ENCODE measurements around the gene GAS7.

The GAS7 gene

DNA sequence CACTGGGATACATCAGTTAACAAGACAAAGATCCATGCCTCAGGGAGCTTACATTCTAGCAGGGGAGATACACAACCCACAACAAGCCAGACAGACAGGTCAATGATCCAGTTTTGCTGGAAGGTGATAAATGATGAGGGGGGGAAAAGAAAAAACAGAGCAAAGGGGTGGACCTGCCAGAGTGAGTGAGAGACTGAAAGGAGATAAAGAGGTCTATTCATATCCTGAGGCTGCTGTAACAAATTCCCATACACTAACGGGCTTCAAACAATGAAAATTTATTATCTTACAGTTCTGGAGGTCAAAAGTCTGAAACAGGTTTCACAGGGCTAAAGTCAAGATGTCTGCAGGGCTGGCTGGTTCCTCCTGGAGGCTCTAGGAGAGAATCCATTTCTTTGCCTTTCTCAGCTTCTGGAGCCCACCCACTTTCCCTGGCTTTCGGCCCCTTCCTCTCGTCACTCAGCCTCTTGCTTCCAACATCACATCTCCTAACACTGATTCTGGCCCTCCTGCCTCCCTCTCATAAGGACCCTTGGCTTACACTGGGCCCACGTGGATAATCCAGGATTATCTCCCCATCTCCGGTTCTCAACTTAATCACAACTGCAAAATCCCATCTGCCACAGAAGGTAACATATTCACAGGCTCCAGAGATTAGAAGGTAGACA, 81.5 kb downstream of the GAS7 start:
- TF ChIP-seq, protein P1, sequence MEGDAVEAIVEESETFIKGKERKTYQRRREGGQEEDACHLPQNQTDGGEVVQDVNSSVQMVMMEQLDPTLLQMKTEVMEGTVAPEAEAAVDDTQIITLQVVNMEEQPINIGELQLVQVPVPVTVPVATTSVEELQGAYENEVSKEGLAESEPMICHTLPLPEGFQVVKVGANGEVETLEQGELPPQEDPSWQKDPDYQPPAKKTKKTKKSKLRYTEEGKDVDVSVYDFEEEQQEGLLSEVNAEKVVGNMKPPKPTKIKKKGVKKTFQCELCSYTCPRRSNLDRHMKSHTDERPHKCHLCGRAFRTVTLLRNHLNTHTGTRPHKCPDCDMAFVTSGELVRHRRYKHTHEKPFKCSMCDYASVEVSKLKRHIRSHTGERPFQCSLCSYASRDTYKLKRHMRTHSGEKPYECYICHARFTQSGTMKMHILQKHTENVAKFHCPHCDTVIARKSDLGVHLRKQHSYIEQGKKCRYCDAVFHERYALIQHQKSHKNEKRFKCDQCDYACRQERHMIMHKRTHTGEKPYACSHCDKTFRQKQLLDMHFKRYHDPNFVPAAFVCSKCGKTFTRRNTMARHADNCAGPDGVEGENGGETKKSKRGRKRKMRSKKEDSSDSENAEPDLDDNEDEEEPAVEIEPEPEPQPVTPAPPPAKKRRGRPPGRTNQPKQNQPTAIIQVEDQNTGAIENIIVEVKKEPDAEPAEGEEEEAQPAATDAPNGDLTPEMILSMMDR (IDR thresholded peaks at IDR 0.05; ENCODE audit: low read depth, low read length), result no peak
- H3K4me3 ChIP-seq (ENCODE audit: low read depth, low read length), result no peak overlapping the region

DNA sequence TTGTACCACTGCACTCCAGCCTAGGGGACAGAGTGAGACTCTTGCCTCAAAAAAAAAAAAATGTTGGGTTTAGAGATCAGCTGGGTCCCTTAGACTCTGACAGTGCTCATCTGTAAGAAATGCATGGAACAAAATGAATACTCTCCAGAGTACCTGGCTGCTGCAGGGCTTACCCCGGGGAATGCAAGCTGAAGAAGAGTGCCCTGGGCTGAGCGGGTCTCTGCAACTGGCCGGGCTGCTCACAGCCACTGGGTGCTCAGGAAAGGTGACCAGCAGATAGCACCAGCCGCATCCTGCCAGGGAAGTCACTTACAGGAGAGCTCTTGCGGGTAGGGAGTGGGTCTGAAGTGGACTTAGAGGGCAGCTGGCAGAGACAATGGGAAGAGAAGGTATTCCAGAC, 82.1 kb downstream of the GAS7 start:
- TF ChIP-seq, protein P1 (IDR thresholded peaks at IDR 0.05; ENCODE audit: low read depth, low read length), result no peak

DNA sequence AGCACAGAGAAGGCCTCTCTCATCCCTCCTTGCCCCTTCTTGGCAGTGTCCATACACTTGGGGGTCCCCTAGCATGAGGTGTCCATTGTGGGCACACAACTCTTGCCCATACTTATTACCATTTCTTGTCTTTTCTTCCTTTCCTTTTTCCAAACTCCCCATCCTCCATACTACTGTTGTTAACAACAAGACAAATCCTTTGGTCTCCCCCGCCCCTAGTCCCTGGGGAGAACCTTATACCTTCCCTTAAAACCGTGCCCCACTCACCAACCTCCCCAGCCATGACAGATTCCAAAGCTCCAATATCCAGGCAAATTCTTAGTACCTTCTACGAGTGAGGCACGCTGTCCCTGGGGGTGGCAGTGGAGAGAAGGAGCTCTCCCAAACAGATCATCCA, 82.9 kb downstream of the GAS7 start:
- TF ChIP-seq, protein P1 (IDR thresholded peaks at IDR 0.05; ENCODE audit: low read depth, low read length), result no peak
- H3K4me3 ChIP-seq (ENCODE audit: low read depth, low read length), result no peak overlapping the region

More for the DNA sequence above, 82.1 kb downstream of the GAS7 start:
- no peak overlapping the region for H3K4me3 ChIP-seq (ENCODE audit: low read depth, low read length)

DNA sequence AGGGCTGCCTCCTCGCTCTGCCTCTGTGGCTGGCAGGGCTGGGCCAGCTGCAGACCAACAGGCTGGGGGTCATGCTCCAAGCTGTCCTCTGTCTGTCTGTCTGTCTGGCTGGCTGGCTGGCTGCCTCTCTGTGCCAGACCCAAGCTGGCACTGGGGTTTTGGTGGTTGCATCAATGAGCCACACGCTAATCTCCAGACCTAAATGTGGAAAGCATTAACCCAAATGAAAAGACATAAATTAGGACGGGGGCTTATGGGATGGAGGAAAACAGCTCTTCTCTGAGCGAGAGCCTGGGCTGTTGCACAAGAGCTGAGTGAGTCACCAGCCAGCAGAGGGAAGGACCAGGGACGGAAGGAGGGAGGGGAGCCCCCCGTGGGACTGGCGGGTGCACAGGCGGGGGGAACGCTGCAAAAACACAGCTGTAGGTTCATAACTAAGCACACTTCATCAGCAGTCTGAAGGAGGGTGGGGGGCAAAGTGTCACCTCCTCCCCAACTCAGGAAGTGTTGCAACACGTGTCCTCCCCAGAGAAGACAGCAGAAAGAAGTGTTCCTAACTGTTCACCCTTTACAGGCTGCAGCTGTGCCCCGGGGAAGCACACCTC, 83.4 kb downstream of the GAS7 start:
- peak overlapping the region; percentile 31 for H3K4me3 ChIP-seq (ENCODE audit: low read depth, low read length)
- TF ChIP-seq, protein P1 (IDR thresholded peaks at IDR 0.05; ENCODE audit: low read depth, low read length), result no peak

DNA sequence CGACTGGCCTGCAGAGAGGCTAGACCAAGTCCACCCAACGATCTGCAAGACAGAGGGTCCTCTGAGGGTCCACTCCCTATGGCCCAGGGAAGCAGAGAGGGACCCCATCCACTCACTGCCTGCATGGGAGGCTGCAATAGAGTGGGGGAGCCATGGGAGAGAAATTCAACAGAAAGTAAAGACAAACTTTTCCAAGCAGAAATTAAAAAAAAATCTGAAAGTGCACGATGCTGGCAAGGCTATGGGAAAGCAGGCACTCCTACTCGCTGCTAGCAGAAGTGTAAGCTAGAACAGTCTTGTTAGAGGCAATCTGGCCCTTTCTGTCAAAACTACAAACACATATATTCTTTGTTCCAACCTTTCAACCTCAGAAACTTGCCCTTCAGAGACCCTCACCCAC, 85.4 kb downstream of the GAS7 start:
- TF ChIP-seq, protein P1 (IDR thresholded peaks at IDR 0.05; ENCODE audit: low read depth, low read length), result no peak
- H3K4me3 ChIP-seq (ENCODE audit: low read depth, low read length), result no peak overlapping the region

DNA sequence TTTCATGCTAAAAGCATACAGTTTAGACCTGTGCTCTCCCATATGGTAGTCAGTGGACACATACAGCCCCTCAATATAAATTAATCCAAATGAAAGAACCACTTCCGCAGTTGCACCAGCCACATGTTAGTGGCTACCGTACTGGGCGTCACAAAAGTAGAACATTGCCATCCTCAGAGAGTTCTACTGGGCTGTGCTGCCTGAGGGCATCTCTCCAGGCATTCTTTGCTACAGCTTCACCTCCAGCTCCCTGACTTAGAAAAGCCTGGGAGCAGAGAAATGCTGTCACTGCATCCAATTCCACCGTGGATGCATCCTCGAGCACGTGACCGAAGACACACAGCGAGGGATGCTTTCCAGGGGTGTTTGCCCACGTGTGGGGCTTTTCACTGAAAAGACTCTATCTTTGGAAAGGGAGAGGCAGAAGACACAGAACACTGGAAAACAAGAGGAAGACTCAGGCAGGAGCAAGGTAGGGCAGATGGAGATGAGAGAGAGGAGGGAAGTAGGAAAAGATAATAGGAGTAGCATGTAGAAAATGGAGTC, 86.4 kb downstream of the GAS7 start:
- no peak overlapping the region for H3K4me3 ChIP-seq (ENCODE audit: low read depth, low read length)
- TF ChIP-seq, protein P1 (IDR thresholded peaks at IDR 0.05; ENCODE audit: low read depth, low read length), result no peak

DNA sequence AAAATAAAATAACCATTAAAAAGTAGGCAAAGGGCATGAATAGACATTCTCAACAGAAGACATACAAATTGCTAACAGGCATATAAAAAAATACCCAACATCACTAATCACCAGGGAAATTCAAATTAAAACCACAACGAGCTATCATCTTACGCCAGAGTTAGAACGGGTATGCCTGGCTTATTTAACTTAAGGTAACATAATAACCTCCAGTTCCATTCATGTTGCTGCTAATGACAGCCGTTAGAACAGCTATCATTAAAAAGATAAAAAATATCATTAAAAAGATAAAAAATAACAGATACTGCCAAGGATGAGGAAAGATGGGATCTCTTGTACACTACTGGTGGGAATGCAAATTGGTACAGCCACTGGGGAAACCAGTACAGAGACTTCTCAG, 89.3 kb downstream of the GAS7 start:
- H3K4me3 ChIP-seq (ENCODE audit: low read depth, low read length), result no peak overlapping the region
- TF ChIP-seq, protein P1 (IDR thresholded peaks at IDR 0.05; ENCODE audit: low read depth, low read length), result no peak
